ENCODE measurements around the gene SMARCAL1. TPM values are rescaled to one million over a fixed set of nuclear protein-coding genes. Genes with fewer than 3 reads are reported as not detected.

SMARCAL1 gene
- total RNA-seq, 6 experiments from 2014 or later: 6.1 to 11.0 (median 7.9) TPM

DNA sequence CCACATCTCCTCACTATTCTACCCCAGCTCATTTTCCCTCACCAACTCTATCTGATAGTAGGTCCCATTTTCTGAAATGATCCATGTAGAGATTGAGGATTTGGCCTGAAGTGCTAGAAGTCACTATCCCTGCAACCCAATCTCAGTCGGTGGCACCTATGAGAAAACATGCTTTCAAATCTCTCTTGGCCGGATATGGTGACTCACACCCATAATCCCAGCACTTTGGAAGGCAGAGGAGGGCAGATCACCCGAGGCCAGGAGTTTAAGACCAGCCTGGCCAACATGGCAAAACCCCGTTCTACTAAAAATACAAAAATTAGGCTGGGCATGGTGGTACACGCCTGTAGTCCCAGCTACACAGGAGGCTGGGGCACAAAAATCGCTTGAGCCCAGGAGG is 20.9 kb upstream of the SMARCAL1 start:
- 68% methylated on average over 6 of the region's 6 CpGs for WGBS (ENCODE audit: insufficient coverage, low coverage, low lambda C conversion rate, missing lambda C conversion rate)
- intact Hi-C loops (cut with DNase I): no loop called here
- H3K27ac ChIP-seq: no peak overlapping the region

DNA sequence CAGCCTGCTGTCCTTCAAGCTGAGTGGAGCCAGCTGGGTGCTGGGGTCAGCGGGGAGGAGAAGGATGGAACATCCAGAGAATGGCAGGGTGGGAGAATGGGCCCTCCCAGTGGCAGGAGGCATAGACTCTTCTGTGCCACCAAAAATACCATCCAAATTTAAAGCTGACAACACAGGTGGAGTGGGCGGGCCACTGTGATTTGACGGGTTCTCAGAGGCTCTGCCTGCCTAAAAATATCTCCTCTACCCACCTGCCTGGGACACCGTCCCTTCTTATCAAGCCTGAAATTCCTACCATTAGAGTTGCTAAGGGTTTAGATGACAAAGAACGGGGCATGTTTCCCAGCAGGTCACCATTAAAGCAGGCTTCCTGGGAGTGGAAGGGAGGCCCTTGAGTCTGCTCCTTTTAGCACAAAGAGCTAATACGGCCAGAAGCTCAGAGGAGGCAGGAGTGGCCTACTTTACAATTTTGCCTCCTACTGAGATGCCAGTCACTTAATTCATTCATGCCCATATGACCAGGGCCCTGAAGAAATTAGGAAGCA is 20.2 kb upstream of the SMARCAL1 start:
- Histone ChIP-seq H3K36me3 (no peaks in the 10 kb centered on the region), H3K27me3 (no peaks in the 10 kb centered on the region), H3K27ac (no peak overlapping the region), H3K9me3 (no peaks in the 10 kb centered on the region), H3K4me3 (no peak overlapping the region), H3K4me1 (no peaks in the 10 kb centered on the region)
- whole genome bisulfite sequencing (ENCODE audit: insufficient coverage, low coverage, low lambda C conversion rate, missing lambda C conversion rate): 94% methylated on average over 3 of the region's 6 CpGs
- ATAC-seq: no peak
- intact Hi-C loops (cut with DNase I): no loop called here
- DNase-seq: no peak
- no peak for TF ChIP-seq POLR2A (IDR thresholded peaks at IDR 0.05)
- TF ChIP-seq, protein P1, sequence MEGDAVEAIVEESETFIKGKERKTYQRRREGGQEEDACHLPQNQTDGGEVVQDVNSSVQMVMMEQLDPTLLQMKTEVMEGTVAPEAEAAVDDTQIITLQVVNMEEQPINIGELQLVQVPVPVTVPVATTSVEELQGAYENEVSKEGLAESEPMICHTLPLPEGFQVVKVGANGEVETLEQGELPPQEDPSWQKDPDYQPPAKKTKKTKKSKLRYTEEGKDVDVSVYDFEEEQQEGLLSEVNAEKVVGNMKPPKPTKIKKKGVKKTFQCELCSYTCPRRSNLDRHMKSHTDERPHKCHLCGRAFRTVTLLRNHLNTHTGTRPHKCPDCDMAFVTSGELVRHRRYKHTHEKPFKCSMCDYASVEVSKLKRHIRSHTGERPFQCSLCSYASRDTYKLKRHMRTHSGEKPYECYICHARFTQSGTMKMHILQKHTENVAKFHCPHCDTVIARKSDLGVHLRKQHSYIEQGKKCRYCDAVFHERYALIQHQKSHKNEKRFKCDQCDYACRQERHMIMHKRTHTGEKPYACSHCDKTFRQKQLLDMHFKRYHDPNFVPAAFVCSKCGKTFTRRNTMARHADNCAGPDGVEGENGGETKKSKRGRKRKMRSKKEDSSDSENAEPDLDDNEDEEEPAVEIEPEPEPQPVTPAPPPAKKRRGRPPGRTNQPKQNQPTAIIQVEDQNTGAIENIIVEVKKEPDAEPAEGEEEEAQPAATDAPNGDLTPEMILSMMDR (IDR thresholded peaks at IDR 0.05): no peak

More for the DNA sequence above, 20.9 kb upstream of the SMARCAL1 start:
- H3K4me3 ChIP-seq: no peak overlapping the region
- no peak for DNase-seq
- no peaks in the 10 kb centered on the region for H3K4me1 ChIP-seq
- H3K27me3 ChIP-seq: no peaks in the 10 kb centered on the region
- TF ChIP-seq, protein P1 (IDR thresholded peaks at IDR 0.05): no peak
- no peak for TF ChIP-seq POLR2A (IDR thresholded peaks at IDR 0.05)
- ATAC-seq: no peak
- H3K9me3 ChIP-seq: no peaks in the 10 kb centered on the region
- no peaks in the 10 kb centered on the region for H3K36me3 ChIP-seq

DNA sequence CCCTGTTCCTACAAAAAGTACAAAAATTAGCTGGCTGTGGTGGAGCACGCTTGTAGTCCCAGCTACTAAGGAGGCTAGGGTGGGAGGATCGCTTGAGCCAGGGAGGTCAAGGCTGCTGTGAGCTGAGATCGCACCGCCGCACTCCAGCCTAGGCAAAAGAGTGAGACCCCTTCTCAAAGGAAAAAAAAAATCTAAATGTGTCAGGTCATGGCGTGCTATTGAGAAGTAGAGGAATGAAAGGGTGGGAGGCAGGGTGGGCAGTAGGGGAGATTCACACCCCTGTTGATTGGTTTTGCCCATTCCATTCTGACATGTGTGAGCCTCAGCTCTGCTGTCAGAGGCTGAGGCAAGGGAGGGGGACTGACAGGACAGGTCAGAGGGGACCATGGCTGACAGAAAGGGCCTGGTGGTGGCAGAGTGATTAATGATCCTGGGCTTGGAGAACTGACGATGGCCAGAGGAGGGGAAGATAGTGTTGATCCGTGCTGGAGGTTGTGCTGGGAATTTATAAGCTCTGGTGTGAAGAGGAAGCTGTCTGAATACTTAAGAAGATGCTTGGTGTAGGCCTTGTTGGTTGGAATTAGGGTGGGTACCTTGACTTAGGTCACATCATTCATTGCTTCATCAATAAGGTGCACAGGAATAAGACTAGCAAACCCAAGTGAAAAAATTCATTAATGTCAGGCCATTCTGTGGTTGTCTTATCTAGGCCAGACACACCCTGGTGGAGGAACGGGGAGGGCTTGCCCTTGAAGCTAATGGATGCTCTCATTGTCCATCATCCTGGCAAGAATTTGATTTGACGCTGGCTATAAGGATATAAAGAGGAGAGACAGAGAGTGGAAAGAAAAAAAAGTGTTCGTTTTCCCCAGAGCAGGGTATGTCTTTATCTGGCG is 19.1 kb upstream of the SMARCAL1 start:
- 61% methylated on average over 6 of the region's 12 CpGs for WGBS (ENCODE audit: insufficient coverage, low coverage, low lambda C conversion rate, missing lambda C conversion rate)
- ATAC-seq: no peak

GRCh38 chr2:216394881-216395280 is 17.4 kb upstream of the SMARCAL1 start:
- intact Hi-C loops (cut with DNase I): no loop called here
- Histone ChIP-seq H3K27ac (no peak overlapping the region), H3K4me3 (no peak overlapping the region), H3K36me3 (no peaks in the 10 kb centered on the region), H3K27me3 (no peaks in the 10 kb centered on the region), H3K9me3 (no peaks in the 10 kb centered on the region), H3K4me1 (no peaks in the 10 kb centered on the region)
- TF ChIP-seq, protein P1 (IDR thresholded peaks at IDR 0.05): no peak
- TF ChIP-seq POLR2A (IDR thresholded peaks at IDR 0.05): no peak
- 80% methylated on average over 5 of the region's 6 CpGs for WGBS (ENCODE audit: insufficient coverage, low coverage, low lambda C conversion rate, missing lambda C conversion rate)
- DNase-seq: no peak
- peak in 1 of 4 donors; percentile 24 for ATAC-seq

More for the DNA sequence above, 19.1 kb upstream of the SMARCAL1 start:
- H3K27me3 ChIP-seq: no peaks in the 10 kb centered on the region
- no peak overlapping the region for H3K27ac ChIP-seq
- H3K4me3 ChIP-seq: no peak overlapping the region
- TF ChIP-seq POLR2A (IDR thresholded peaks at IDR 0.05): no peak
- TF ChIP-seq, protein P1 (IDR thresholded peaks at IDR 0.05): no peak
- H3K4me1 ChIP-seq: no peaks in the 10 kb centered on the region
- intact Hi-C loops (cut with DNase I): no loop called here
- H3K9me3 ChIP-seq: no peaks in the 10 kb centered on the region
- no peak for DNase-seq
- H3K36me3 ChIP-seq: no peaks in the 10 kb centered on the region

Data from right lobe of liver (tissue), 6 donors.